ENCODE measurements around the gene VASP.

VASP gene

DNA sequence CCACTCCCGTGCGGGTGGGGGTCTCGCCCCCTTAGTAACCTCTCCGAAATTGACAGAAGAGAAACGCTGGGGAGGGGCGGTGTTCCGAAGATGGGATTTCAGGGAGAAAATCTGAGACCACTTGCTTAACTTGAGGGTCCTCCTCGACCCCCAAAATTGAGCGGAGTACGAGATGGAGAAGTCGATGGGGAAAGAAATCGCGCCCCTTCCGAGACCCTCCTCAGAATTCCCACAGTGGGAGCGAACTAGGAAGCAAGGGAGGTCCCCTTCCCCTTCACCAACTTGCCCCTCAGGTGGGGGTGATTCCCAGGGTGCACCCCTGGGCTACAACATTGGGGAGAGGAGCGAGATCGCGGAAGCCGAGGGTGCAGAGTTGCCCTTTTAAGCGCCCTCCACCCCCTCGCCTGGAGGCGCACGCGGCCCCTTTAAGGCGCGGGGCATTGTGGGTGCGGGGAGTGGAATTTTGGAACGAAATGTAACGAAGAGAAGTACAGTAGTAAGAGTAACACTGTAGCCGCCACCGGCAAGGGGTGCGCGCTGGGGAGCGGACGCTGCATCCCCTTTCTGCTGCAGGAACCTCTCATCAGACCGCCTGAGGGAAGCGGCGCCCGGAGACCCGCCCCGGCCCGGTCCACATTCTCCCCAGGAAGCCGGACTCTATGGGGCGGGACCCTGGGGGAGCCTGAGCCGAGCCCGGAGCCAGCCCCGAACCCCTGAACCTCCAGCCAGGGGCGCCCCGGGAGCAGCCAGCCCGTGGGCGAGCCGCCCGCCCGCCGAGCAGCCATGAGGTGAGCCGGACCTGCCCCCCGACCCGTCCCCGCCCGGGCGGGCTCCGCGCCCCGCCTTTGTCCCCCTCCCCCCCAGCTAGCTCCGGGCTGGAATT is at the start of gene VASP:
Gene VASP (plus strand): TSS at position 491 of the 883 bp plus-strand sequence. CDS start 293 bp downstream, at position 784.
- no peak for FAIRE-seq

DNA sequence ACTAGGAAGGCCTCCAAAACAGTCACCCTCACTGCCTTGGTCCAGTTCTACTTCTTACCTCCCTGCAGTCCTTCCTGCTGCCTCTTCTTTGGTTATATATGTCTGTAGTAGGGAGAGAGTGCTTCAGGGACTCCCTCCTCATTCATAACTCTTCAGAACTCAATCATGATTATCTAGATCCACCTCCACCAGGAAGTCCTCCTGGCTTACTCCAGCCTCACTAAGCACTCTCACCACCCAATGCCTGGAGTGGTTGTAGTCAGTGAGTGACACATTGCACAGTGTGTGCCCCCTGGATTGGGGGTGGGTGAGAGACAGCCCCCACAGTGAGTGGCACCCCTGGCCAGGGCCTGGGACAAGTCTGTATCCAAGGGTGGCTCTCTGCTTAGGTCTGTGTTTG is 49.5 kb upstream of the VASP start:
- FAIRE-seq, result no peak

GRCh38 chr19:45460807-45461347 is 46.4 kb upstream of the VASP start:
- no peak for FAIRE-seq

- no peak for FAIRE-seq
These were observed 45.1 kb upstream of the VASP start for GRCh38 chr19:45462174-45462573.

DNA sequence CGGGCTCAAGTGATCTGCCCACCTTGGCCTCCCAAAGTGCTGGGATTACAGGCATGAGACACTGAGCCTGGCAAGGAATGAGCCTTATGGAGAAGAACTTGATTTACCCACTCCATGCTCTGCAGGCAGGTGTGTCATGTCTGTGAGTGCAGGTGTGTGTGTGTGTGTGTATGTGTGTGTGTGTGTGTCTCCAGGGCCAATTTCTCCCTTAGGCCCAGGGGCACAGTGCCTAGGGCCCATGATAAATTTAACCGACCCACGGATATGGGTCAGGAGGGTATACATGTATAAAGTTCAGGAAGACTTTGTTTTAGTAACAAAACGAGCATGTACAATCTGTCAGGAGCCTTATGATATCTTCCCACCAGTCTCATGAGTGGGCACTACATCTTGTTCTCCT is 44.0 kb upstream of the VASP start:
- no peak for FAIRE-seq

GRCh38 chr19:45464274-45464673 is 43.0 kb upstream of the VASP start:
- FAIRE-seq, result no peak

DNA sequence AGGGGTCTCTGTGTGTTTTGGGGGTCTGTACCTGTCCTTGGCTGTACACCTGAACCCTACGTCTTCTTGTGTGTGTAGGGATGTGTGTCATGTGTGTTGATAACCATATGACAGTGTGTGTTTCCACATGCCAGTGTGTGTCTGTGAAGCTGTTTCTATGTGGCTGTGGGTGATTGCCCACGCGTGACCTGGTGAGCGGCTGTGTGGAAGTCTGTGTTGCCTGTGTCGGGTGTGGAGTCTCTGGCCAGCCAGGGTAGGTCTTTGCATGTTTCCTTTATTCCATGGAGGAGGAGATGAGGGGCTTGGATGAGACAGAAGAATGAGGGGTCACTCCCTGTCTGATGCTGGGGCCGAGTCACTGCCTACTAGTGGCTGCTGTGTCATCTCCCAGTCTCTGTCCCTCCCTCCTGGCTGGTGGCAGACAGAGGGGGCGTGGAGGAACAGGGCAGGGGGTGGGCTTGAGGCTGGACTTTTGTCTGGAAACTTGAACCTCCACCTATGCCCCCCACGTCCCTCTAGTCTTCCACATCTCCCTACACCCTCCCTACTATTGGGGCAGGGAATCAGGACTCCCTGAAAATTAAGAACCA is 42.3 kb upstream of the VASP start:
- no peak for FAIRE-seq

DNA sequence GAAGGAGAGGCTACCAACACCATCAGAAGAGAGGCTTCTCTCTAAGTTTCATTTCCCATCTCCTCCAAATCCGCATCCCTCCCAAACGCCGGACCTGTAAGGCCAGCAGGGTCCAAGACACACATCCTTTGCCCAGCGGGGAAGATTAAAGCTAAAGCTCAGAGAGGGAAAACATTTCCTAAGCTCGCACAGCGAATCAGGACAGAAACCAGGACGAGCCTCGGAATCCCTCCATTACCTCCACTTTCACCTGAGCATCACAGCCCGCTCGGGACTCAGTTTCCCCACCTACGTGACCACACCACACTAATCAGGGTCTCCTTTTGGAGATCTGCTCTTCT is 40.2 kb upstream of the VASP start:
- no peak for FAIRE-seq

DNA sequence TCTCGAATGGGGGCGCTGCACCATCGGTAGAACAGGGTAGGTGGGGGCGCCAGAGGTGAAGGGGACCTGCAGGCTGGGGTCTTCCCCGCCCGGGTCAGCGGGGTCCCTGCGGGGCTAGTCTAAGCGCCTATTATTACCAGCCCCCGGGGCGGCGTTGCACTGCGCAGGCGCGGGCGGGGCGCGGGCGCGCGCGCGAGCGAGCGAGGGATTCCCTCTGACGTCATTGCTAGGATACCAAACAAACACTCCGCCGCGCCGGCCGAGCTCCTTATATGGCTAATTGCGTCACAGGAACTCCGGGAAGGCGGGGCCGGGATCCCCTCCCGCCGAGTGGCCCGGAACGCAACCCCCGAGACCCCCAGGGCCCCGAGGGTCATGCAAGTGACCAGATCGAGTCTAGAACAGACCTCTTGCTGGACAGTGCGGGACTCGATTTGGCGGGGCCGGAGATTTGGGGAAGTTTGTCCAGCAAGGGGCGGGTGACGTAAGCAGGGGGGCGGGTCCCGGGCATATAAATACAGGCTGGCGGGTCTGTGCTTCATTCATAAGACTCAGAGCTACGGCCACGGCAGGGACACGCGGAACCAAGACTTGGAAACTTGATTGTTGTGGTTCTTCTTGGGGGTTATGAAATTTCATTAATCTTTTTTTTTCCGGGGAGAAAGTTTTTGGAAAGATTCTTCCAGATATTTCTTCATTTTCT is 39.7 kb upstream of the VASP start, which contains the start of gene FOSB:
Gene FOSB (plus strand): TSS at position 541 of the 703 bp plus-strand sequence. CDS start 591 bp downstream, outside the sequence.
- FAIRE-seq, result no peak

DNA sequence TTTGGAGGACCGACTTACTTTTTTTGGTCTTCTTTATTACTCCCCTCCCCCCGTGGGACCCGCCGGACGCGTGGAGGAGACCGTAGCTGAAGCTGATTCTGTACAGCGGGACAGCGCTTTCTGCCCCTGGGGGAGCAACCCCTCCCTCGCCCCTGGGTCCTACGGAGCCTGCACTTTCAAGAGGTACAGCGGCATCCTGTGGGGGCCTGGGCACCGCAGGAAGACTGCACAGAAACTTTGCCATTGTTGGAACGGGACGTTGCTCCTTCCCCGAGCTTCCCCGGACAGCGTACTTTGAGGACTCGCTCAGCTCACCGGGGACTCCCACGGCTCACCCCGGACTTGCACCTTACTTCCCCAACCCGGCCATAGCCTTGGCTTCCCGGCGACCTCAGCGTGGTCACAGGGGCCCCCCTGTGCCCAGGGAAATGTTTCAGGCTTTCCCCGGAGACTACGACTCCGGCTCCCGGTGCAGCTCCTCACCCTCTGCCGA is 39.1 kb upstream of the VASP start:
- no peak for FAIRE-seq

DNA sequence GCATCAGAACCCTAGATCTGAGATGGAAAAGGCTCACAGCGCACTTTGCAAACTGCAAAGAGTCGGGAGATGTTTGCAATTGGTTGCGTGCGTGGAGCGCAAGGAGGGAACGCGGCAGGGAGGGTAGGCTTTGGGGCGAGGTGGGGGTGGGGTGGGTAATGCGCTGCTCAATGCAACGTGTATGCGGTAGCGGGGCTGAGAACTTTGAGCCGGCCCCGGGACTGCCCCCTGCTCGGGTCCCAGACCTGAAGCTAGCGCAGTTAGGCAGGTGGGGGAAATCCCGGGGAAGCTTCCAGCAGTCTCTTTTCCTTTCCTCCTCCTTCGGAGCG is 38.5 kb upstream of the VASP start:
- FAIRE-seq, result no peak

DNA sequence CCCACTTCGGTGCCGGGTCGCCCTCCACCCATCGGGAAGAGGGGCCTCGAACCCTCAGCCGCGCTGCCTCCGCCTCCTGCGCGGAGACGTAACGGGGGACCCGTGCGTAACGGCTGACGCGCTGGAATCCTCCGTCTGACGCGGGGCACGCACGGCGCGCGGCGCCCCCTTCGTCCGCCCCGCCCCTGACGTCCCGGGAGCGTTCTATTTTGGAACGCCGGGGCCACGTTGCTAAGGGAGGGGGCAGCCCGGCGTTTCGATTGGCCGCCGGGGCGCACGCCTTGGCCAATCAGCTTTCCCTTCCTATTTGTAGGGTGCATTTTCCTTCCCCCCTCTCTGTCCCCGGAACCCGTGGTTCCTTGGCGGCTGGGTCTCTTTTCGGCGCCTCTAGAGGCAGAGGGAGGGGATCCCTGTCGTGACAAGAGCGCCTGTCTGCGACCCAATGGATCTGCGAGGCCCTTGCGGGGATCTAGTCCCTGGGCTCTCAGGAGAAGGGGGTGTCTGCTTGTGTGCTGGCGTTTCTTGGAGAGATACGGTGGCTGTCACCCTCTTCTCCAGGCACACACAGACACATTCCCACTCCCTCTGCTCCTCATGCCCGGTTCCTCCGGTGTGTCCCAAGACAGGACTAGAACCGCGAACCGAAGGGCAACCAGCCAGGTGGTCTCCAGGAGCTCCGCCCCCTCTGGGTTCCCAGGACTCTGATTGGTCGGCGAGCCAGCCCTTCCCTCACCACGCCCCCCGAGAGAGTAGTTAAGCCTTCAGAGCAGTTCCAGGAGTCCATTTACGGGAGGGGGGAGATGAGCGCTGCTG is 37.9 kb upstream of the VASP start:
- peak; percentile 49 for FAIRE-seq

DNA sequence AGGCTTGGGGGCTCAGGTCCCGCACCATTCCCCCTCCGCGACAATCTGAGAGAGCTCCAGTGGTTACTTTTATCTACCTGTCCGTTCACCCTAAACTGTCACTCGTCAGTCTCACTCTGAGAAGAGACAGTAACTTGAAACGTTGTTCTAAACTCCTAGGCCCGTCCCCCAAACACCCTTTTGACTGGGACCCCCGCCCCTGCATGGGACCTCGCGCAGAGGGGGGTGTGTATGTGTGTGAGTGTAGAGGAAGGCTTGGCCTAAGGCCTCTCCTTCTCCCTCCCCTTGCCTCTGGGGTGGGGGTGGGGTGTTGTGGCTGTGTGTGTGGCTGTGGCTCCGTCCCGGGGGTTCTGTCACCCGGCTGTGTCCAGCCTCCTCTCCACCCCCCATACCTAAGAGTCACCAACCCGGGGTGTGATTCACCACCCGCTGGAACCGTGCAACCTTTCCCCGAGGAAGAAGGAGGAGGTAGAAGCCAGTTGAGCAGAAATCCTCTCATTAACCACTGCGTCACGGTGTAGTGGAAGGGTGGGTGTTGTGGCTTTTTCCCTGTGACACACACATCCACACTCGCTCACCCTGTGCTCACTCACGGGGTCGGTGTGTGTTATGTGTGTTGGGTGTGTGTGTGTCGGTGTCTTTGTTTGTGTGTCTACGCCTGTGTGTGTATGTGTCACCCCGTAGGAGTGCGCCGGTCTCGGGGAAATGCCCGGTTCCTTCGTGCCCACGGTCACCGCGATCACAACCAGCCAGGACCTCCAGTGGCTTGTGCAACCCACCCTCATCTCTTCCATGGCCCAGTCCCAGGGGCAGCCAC is 37.1 kb upstream of the VASP start:
- FAIRE-seq, result no peak

DNA sequence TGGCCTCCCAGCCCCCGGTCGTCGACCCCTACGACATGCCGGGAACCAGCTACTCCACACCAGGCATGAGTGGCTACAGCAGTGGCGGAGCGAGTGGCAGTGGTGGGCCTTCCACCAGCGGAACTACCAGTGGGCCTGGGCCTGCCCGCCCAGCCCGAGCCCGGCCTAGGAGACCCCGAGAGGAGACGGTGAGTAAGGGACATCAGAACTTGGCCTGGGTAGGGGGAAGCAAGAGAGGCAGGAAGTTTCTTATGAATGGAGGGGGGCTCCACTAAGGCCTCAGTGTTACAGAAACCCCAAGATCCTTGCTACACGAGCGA is 36.6 kb upstream of the VASP start:
- FAIRE-seq, result no peak

- no peak for FAIRE-seq
These were observed 36.0 kb upstream of the VASP start for GRCh38 chr19:45471111-45471930.

DNA sequence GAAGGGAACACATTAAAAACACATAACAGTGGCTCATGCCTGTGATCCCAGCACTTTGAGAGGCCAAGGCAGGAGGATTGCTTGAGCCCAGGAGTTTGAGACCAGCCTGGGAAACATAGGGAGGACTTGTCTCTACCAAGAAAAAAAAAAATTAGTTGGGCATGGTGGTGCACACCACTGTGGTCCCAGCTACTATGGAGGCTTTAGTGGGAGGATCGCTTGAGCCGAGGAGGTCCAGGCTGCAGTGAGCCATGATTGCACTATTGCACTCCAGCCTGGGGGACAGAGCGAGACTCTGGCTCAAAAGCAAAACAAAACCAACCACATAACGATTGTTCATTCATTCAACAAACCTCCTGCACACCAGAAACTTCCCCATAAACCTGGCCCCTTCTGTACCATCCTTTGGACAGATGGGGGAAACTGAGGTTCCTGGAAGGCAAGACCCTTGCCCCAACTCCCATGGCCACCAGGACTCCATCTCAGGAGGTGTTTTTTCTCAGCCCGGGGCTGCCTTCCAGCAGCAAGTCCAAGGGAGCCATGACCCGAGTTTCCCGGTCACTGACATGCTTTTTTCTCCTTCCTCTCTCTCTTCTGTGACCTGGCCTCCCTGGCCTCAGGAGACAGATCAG is 35.2 kb upstream of the VASP start:
- FAIRE-seq, result no peak

DNA sequence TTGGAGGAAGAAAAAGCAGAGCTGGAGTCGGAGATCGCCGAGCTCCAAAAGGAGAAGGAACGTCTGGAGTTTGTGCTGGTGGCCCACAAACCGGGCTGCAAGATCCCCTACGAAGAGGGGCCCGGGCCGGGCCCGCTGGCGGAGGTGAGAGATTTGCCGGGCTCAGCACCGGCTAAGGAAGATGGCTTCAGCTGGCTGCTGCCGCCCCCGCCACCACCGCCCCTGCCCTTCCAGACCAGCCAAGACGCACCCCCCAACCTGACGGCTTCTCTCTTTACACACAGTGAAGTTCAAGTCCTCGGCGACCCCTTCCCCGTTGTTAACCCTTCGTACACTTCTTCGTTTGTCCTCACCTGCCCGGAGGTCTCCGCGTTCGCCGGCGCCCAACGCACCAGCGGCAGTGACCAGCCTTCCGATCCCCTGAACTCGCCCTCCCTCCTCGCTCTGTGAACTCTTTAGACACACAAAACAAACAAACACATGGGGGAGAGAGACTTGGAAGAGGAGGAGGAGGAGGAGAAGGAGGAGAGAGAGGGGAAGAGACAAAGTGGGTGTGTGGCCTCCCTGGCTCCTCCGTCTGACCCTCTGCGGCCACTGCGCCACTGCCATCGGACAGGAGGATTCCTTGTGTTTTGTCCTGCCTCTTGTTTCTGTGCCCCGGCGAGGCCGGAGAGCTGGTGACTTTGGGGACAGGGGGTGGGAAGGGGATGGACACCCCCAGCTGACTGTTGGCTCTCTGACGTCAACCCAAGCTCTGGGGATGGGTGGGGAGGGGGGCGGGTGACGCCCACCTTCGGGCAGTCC is 34.5 kb upstream of the VASP start:
- FAIRE-seq, result no peak

- FAIRE-seq, result no peak
These were observed 34.0 kb upstream of the VASP start for GRCh38 chr19:45473367-45473681.

DNA sequence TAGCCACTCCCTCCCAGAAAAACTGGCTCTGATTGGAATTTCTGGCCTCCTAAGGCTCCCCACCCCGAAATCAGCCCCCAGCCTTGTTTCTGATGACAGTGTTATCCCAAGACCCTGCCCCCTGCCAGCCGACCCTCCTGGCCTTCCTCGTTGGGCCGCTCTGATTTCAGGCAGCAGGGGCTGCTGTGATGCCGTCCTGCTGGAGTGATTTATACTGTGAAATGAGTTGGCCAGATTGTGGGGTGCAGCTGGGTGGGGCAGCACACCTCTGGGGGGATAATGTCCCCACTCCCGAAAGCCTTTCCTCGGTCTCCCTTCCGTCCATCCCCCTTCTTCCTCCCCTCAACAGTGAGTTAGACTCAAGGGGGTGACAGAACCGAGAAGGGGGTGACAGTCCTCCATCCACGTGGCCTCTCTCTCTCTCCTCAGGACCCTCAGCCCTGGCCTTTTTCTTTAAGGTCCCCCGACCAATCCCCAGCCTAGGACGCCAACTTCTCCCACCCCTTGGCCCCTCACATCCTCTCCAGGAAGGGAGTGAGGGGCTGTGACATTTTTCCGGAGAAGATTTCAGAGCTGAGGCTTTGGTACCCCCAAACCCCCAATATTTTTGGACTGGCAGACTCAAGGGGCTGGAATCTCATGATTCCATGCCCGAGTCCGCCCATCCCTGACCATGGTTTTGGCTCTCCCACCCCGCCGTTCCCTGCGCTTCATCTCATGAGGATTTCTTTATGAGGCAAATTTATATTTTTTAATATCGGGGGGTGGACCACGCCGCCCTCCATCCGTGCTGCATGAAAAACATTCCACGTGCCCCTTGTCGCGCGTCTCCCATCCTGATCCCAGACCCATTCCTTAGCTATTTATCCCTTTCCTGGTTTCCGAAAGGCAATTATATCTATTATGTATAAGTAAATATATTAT is 33.3 kb upstream of the VASP start:
- FAIRE-seq, result no peak

Measured in TTC549 (cell line).